ENCODE measurements around the gene TSHZ2.

Gene TSHZ2

DNA sequence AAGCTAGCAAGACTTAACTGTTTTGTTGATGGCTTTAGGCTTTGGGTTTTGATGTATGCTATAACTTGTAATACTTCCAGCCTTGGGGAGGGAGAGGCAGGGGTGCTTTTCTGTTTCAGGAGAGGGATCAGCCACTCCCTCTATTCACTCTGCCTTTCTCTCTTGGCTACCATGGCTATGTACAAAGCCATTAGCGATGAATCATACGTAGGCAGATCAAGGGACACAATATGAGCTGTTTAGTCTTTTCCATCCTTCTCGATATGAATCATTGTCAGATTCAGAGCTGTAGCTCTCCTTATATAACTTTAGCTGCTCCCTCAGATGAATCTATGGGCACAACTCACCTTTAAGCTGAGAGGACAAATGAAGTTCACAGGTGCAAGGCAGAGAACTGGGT, 230.6 kb downstream of the TSHZ2 start:
- no peak for DNase-seq (ENCODE audit: low read depth)

DNA sequence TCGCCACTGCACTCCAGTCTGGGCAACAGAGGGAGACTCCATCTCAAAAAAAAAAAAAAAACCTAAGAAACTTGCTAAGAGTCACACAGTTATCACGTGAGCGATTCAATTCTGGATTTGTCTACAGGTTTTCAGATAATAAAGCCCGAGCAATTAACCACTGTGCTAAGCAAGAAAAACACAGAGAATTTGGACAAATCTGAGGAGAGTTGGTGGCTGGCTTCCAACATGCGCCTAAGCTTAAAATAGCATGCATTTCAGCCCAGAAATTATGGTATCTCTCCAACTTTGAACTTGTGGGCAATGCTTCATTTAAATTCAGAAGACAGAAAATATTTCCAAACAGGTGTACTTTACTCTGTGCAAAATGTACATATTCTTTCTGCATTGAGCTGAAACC, 232.9 kb downstream of the TSHZ2 start:
- DNase-seq (ENCODE audit: low read depth) = no peak

DNA sequence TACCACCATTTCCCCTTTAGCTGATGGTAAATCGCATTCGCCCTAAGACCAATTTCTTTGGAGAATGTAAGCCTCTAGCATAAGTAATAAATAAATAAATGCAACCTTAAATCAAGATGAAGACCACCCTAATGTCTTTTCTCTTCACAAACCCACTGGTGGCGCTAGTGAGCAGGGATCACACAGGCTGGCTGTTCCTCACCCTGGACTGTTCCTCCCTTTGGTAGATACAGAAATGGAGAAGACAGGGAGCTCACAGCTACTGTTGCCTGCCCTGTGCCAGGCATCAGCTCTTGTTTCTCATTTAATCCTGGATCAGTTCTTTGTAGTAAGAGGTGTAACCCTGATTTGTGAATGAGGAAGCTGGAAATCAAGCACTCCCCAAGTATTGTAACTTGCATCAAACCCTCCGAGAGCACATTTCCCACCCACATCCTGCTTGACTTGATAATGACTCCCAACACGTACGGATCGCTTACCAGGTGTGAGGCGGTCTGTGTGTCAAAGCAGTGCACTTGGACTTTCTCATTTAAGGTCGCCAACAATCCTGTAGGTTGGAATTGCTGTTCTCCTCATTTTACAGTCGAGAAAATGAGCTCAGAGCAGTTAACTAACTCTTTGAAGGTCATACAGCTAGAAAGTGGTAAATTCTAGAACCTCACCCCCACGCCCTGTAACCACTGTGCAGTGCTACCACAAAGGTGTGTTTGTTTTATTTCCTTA, 236.1 kb downstream of the TSHZ2 start:
- no peak for DNase-seq (ENCODE audit: low read depth)

DNA sequence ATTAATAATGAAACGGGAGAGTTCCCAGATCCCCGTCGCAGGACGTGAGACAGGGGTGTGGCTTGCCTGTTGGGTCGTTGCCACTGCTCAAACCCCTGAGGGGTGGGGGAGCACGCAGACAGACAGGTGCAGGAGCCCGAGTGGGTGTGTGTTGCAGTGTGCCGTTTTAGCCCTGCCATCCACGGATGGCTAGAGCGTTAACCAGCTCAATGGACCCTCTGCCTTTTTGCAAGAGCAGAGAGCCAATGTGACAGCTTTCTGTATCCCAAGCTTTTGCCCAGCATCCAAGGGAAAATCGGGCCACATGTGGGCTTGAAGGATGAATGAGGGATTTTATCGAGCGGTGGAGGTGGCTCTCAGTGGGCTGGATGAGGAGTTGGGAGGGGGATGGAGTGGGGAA, 237.9 kb downstream of the TSHZ2 start:
- no peak for DNase-seq (ENCODE audit: low read depth)

DNA sequence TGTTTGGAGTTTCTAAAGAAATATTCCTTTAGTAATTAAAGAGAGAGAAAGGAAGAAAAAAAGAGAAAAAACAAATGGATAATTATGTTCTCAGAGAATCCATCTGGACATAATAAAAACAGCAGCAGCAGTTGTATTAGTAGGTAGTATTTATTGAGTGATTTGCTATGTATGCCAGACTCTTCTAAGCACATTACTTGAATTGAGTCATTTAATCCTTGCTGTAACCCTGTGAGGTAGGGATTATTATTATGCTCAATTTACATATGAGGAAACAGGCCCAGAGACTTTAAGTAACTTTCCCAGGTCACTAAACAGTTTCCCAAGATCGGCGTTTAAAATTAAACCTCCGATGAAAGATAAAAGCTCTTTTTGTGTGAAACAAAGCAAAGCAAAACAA, 238.8 kb downstream of the TSHZ2 start:
- no peak for DNase-seq (ENCODE audit: low read depth)

DNA sequence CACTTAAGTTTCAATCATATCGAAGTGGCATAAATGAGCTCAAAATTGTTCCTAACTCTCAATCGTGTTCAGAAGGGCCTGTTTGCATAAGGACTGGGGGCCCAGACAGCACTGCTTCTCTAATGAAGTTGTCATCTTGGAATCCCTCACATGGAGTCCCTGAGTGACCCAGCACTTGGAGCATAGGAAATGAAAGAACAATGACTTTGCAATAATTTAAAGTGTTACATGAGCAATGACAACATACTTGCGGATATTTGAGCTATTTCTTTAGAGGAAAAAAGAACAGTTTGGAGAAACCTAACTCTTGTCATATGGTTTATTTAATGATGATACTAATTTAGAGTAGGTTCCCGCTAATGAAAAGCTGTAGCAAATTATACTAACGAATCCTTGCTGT, 239.9 kb downstream of the TSHZ2 start:
- DNase-seq (ENCODE audit: low read depth) = no peak

DNA sequence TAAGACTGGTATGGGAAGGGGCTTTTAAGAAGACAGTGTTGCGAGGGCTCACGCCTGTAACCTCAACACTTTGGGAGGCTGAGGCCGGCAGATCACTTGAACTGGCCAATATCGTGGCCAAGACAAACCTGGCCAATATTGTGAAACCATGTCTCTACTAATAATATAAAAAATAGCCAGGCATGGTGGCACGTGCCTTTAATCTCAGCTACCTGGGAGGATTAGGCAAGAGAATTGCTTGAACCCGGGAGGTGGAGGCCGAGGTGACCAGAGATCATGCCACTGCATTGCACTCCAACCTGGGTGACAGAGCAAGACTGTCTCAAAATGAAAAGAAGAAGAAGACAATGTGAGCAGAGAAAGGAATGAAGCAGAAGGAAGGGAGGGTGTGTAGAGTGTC, 242.2 kb downstream of the TSHZ2 start:
- no peak for DNase-seq (ENCODE audit: low read depth)

DNA sequence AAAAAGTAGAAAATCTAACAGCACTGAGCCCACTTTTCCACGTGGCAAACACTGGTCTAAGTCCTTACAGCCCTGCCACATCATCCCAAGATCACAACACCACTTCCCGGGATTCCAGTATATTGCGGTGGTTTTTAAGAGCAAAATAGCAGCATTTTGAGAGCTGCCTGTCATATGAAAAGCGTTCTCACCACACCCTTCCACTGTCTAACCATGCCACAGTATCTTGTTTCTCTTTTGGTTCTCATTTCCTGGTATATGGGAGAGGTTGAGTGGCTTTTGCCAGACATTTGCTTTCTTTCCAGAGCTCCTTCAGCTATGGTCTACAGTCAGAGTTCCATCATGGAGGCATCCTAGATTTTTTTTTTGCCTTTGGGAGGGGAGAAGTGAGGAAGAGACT, 243.0 kb downstream of the TSHZ2 start:
- no peak for DNase-seq (ENCODE audit: low read depth)

DNA sequence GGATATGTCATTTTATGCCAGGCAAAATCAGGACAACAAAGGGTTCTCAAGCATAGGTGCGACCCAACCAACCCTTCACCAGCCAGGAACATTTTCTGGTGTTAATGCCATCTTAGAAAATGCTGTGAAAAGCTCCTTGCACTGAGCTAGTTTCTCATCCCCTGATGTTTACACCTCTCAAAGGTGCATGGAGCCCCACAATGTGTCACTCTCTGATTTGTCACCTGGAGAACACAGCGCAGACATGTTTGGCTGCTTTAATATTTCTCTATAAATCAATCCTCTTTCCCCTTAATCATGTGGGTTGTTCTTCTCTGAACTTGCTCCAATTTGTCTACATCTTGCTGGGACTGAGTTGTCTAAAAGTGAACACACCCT, 244.3 kb downstream of the TSHZ2 start:
- no peak for DNase-seq (ENCODE audit: low read depth)

DNA sequence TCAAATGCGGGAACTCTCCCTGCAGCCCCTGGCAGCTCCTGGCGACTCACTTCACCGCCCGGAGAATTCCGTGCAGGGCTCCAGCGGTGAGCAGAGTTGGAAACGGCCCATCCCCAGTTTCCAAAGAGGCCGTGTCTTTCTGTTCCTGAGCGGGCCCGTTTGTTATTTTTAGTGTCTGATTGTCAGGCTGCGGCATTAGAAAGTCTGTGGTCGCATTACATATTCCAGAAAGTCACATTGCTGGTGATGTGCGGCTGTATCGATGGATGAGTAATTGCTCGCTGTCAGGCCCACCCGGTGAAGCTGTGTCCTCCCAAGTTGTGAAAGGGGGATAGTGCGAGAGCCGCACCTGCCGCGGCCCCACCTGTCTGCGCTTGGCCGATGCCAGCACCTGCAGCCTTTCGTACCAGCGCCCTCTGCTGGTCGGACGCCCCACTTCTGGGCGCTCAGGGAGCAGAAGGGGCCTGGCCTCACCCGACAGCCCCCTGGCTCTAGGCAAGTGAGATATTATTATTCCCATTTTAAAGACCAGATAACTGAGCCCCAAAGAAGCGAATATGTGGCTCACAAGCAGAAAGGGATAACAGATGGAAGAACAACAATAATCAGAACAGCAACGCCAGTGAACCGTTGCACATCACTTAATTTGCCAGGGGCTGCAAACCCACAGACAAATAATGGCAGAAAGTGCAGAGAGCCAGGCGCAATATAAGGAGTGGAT, 244.9 kb downstream of the TSHZ2 start:
- no peak for DNase-seq (ENCODE audit: low read depth)

DNA sequence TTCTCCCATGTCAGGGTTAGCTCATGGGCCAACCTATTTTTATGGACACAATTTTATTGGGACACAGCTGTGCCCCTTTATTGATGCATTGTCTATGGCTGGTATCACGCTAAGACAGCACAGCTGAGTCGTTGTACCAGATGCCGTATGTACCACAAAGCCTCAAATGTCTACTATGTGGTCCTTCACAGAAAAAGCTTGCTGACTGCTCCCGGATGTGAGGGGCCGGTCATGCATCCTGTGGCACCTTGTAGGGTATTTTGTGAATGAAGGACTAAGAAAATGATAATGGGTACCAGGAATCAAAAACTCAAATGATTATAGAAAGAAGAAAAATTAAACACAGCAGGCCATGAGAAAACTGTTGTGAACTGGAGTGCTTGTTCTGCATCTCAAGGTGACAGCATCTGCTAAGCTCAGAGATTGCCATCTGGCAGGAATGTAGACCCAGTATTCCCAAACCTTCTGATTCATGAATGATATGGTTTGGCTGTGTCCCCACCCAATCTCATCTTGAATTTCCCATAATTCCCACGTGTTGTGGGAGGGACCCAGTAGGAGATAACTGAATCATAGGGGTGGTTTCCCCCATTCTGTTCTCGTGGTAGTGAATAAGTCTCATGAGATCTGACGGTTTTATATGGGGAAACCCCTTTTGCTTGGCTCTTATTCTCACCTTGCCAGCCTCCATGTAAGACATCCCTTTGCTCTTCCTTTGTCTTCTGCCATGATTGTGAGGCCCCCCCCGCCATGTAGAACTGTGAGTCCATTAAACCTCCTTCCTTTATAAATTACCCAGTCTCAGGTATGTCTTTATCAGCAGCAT, 248.5 kb downstream of the TSHZ2 start:
- no peak for DNase-seq (ENCODE audit: low read depth)

DNA sequence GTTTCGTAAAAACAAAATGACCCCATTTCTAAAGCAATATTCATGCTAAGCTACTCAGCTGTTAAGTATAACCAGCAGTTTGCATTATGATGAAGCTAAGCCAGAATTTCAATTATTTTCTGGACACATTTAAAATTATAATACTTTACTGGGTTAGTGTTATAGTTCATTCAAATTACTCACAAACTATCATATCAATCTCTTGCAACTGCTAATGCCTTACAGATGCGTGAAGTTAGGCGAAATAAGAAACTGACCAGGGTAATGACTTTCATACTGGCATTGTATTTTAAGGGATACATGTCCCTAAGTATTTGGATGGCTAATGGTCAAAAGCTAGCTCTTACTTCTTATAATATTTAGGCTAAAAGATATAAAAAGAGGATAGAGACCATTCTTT, 249.6 kb downstream of the TSHZ2 start:
- no peak for DNase-seq (ENCODE audit: low read depth)

DNA sequence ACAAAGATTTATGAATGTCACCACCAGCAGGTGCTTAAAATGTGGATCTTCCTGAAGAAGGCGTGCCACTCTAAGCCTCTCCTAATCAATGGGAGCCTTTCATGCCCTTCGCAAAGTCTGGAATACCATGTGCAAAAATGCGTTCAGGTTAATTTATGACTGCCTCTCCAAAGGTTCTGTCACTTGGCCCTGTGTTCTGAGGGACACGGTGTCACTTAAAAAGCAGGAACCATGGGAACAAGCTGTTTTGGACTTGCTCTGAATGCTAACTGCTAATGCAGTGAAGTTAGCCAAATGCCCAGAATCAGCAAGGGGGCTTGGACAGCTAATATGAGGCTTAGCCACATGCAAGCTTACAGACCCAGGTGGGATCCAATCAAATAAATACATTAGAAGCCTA, 250.3 kb downstream of the TSHZ2 start:
- DNase-seq (ENCODE audit: low read depth) = no peak

DNA sequence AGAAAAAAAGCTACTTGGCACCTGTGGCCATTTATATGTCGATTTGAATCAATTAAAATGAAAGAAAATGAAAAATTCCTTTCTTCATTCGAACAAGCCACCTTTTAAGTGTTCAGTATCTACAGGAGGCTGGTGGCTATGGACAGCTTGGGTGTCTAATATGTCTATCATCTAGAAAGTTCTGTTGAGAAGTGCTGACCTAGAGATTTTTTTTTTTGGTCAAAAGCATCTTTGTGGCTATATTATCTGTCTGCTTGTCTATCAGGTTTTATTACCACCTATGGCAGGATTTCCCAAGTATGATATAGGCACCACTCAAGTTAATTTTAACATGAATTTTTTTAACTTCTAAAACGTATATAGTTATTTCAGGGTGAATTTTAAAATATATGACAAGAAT, 250.8 kb downstream of the TSHZ2 start:
- no peak for DNase-seq (ENCODE audit: low read depth)

DNA sequence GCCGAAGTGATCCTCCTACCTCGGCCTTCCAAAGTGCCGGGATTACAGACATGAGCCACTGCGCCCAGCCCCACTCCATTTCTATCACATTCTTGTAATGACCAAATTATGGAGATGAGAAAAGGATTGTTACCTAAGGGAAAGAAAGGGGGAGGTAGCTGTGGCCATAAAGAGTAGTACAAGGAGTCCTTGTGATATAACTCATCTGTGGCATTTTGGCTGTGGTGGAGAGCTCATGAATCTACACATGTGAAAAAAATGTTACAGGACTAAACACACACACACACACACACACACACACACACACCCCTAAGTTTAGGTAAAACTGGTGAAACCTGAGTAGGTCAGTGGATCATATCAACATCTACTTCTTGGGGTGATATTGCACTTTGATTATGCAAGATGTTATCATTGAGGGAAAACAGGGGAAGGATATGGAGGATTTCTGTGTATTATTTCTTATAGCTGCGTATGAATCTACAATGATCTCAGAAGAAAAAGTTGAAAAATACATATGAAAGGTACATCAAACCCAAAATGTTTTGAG, 251.5 kb downstream of the TSHZ2 start:
- DNase-seq (ENCODE audit: low read depth) = no peak

DNA sequence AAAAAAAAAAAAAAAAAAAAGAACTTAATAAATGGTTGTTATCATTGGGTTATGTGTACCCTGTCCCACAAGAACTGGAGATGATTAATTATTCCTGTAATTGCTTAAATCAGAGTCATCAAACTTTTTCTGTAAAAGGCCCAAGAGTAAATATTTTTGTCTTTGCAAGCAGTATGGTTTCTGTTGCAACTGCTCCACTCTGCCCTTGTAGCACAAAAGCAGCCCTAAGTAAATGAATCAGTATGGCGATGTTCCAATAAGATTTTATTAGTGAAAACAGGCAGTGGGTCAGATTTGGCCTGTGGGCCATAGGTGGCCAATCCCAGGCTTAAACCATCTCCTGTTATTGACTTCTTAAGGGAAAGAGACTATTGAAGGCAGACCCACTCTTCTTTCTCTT, 252.7 kb downstream of the TSHZ2 start:
- DNase-seq (ENCODE audit: low read depth) = no peak

DNA sequence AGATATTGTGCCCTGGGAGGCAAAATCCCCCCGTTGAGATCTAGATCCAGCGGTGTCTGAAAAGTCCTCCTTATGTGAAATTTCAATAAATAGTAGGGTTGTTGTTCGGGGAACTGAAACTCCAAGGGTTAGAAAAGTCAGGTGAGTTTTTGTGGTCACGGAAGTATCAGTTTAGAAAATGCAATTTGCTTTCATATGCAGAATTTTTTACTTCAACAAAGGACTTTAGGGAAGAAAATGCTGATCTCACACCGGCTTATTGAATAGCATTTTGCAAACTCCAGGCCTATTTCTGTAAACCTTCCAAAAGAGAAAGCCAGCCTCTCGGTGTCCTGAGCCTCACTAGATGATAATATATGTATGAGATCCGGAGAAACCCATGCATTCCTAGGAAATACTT, 254.7 kb downstream of the TSHZ2 start:
- no peak for DNase-seq (ENCODE audit: low read depth)

DNA sequence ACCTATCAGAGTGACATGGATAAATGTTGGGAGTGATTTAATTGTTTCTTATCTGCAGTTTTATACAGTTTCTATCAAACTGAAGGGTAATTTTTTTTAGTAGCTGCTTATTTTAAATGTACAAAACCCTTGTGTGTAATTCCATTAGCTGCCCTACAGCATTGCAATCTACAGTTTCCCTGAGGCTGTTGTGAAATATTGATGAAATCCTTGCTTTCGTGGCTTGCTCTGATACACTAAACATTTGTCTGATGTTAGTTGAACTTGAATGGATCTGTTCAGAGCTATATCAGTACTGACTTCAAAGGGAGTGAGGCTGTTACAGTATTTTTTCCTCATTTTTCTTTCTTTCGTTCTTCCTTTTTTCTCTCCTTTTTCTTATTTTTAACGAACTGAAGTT, 255.4 kb downstream of the TSHZ2 start:
- no peak for DNase-seq (ENCODE audit: low read depth)

DNA sequence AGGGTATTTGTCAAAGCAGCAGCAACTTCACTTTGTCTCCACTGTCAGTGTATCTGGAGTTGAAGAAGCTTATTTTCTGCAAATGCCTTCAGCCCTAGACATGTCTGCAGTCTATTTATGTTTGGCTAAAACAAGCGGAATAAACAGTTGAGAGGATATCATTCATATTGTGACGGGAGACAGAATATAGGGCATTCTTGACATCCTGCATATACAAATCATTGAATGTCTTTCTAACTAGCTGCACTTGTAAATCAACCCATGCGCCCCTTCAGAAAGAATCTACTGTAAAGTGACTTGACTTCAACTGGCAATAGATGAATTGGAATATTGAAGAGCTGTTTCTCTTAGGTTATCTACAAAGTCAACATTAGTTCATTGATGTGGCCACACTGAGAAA, 258.9 kb downstream of the TSHZ2 start:
- no peak for DNase-seq (ENCODE audit: low read depth)

DNA sequence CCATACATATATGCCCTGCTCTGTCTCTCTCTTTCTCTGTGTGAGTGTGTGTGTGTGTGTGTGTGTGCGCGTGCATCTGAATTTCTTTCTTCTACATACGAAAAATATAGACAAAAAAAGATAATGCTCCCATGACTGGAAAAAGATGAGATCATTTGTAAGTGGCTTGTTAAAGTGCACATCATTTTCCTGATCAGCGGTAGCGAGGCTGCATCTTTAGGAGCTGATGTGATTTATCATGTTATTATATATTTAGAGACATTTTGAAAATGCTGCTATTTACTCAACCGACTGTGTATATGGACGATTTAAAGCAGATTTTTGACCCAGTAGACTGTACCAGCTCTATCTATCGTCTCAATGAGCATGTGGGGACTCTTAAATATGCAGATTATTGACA, 265.3 kb downstream of the TSHZ2 start:
- no peak for DNase-seq (ENCODE audit: low read depth)

DNA sequence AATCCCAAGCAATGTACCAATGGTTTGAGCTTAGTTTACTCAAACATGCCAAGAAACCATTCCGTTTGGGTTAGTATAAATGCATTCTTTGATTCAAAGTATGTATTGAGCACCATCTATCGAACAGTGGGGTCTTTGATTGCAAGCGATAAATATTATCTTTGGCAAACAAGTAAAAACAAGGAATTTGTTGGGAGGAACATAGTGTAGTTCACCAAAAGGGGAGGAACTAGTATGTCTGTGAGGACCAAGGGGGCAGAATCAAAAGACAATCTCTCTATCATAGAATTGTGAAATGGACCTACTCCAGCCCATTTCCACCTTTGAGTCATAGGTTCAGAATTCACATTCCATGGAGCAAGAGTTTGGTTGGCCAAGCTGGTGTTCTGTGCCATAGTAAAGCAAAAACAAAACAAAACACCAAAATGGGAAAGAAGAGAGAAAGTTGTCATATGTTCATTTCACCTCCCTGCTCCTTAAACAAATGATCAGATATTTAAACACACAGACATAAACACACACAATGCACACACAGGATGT, 266.0 kb downstream of the TSHZ2 start:
- DNase-seq (ENCODE audit: low read depth) = no peak

DNA sequence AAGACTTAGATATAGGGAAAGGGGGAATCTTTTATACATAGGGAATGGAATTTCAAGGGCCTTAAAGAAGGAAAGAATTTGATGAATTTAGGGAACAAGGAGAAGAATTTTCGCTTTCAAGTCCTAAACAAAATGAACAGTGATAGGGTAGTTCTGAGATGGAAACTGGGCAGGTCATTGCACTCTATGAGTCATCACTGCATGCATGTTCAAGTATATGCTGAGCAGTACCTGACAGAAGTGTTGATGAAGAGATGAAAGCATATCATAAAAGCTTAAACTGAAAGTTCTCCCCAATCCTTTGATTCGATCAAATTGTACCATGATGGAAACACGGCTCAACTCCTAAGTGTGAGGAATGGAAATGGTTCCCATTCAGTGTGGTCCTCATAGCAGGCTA, 271.0 kb downstream of the TSHZ2 start:
- DNase-seq (ENCODE audit: low read depth) = no peak

DNA sequence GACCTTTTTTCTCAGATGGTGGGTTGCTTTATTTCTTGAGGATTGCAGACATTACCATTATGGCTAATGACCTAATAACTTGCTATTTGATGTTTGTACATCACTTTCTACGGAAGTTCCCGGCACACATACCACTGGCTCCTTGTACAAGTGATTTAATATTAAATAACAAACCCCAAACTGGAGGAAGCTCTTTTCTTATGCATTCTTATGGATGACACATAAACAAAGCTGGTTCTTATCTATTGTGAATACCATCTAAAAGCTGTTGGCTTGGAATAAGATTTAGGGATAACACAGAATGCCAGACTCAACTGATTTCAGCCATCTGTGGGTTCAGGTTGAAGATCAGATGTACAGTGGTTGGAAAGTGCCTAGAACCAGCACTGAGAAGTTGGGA, 272.6 kb downstream of the TSHZ2 start:
- no peak for DNase-seq (ENCODE audit: low read depth)
